CD4-positive, alpha-beta T cell (primary cell): ENCODE data around the gene QSER1. TPM values are rescaled to one million over a fixed set of nuclear protein-coding genes. Genes with fewer than 3 reads are reported as not detected.
A peak's percentile ranks its signal among the peaks of the same experiment; 100 is the strongest.

Experiments
- ATAC-seq: fragments of 200-7000 bp; cut with Tn5 transposase; one replicate; pipeline ENCODE4 v1.10.0; 2022; ENCODE audit warnings: mild to moderate bottlenecking; ENCODE audit not compliant: poor library complexity
- CTCF ChIA-PET: fragments of 350-600 bp; sonication (Branson Sonifier 250); formaldehyde crosslinking; loops from one replicate; lab custom pipeline; 2021; ENCODE audit warnings: antibody characterized with exemption, inconsistent platforms; lab: Charles Lee
- POLR2A ChIA-PET: fragments of 350-600 bp; sonication (Branson Sonifier 250); formaldehyde crosslinking; loops from one replicate; lab custom pipeline; 2021; ENCODE audit warnings: antibody characterized with exemption, inconsistent platforms; lab: Charles Lee
- DNase-seq, 14 experiments: peaks; one replicate each; pipeline ENCODE4 v3.0.0-alpha.2; 2013 to 2020; ENCODE audit warnings: mixed read lengths in 2 of 14
- H3K27ac ChIP-seq, 2 donors: one replicate each; pipeline versions ENCODE4 v1.5.1 to v1.7.0; 2013; ENCODE audit warnings: low read length in 2 of 2, low read depth in 1 of 2, mild to moderate bottlenecking in 1 of 2
- H3K27me3 ChIP-seq, 2 experiments: 1 replicate in 1 of 2; 2 replicates in 1 of 2; pipeline versions ENCODE4 v1.6.1 to v1.7.0; 2013; ENCODE audit warnings: low read length in 2 of 2, control low read depth in 1 of 2, mild to moderate bottlenecking in 1 of 2, moderate library complexity in 1 of 2; ENCODE audit not compliant: insufficient read depth in 2 of 2, control insufficient read depth in 1 of 2
- H3K36me3 ChIP-seq: one replicate; pipeline ENCODE4 v1.6.1; 2013; ENCODE audit warnings: low read length, control low read depth; ENCODE audit not compliant: insufficient read depth
- H3K4me1 ChIP-seq: one replicate; pipeline ENCODE4 v1.6.1; 2013; ENCODE audit warnings: low read length, control low read depth; ENCODE audit not compliant: insufficient read depth
- H3K4me3 ChIP-seq: one replicate; pipeline ENCODE4 v1.5.1; 2013; ENCODE audit warnings: mild to moderate bottlenecking, low read length, moderate library complexity
- H3K9me3 ChIP-seq, 2 experiments: 1 replicate in 1 of 2; 2 replicates in 1 of 2; pipeline versions ENCODE4 v1.6.1 to v1.7.0; 2013; ENCODE audit warnings: low read length in 2 of 2, mild to moderate bottlenecking in 2 of 2, control low read depth in 1 of 2, moderate library complexity in 1 of 2; ENCODE audit not compliant: control insufficient read depth in 1 of 2, insufficient read depth in 1 of 2
- H3K27ac Mint-ChIP-seq: one replicate; pipeline ENCODE4 v1.8.0; 2020; ENCODE audit warnings: mixed read lengths
- H3K27me3 Mint-ChIP-seq: one replicate; pipeline ENCODE4 v1.8.0; 2021; ENCODE audit warnings: mixed read lengths
- H3K36me3 Mint-ChIP-seq: one replicate; pipeline ENCODE4 v1.8.0; 2021; ENCODE audit warnings: low read depth, mixed read lengths
- H3K4me1 Mint-ChIP-seq: one replicate; pipeline ENCODE4 v1.8.0; 2021; ENCODE audit warnings: low read depth, mixed read lengths
- H3K4me3 Mint-ChIP-seq: one replicate; pipeline ENCODE4 v1.8.0; 2020; ENCODE audit warnings: mild to moderate bottlenecking, mixed read lengths
- H3K9me3 Mint-ChIP-seq: one replicate; pipeline ENCODE4 v1.8.0; 2020; ENCODE audit warnings: mixed read lengths
- CTCF ChIP-seq: fragments of 200-600 bp; IDR thresholded peaks from one replicate; pipeline ENCODE4 v1.8.0; 2022; ENCODE audit warnings: antibody characterized with exemption, mild to moderate bottlenecking
- intact Hi-C, 2 experiments: fragments of 100-400 bp; cut with DNase I in 1 of 2; cut with micrococcal nuclease in 1 of 2; formaldehyde crosslinking; loops; one replicate each; pipeline versions ENCODE4 v1.15.1 to v1.9.0; 2023 to 2025; cut with DNase I, micrococcal nuclease
- total RNA-seq, 174 experiments: library from RNA in 2 of 174; stranded (reverse) in 2 of 174; gene quantifications; one replicate each; pipeline ENCODE4 v1.2.3 and lab custom pipeline; 2021 to 2026

The QSER1 gene
- total RNA-seq, 2 experiments from 2014 or later, result 9.0 to 10.1 TPM

DNA sequence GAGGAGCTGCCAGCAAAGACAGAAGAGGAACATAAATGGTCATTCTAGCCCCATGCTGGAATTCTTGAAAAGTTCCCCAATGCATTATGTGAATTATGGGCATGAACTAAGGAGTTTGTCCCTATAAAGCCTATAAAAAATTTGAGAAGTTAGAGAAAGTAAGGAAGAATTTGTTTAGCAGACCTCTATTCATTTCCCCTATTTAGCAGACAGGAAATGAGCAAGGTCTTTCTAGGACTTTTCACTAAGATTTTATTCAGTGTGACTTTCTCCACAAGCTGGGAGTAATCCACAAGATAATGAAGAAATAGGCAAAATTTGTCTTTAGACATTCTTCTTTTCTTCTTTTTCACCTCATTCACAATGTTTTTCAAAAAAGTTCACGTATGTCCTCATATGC is 42.9 kb upstream of the QSER1 start:
- no peak overlapping the region for H3K4me3 Mint-ChIP-seq
- Histone ChIP-seq H3K27me3 (no peaks in the 10 kb centered on the region), H3K4me1 (no peaks in the 10 kb centered on the region), H3K9me3 (no peaks in the 10 kb centered on the region), H3K27ac (no peak overlapping the region), H3K36me3 (no peaks in the 10 kb centered on the region), H3K4me3 (no peak overlapping the region)
- intact Hi-C loops, result no loop called here
- ChIA-PET POLR2A (no interaction called here), CTCF (no interaction called here)
- no peak for ATAC-seq
- H3K27ac Mint-ChIP-seq, result no peak overlapping the region
- H3K9me3 Mint-ChIP-seq, result peaks cover 2% of the 10 kb centered on the region
- no peaks in the 10 kb centered on the region for H3K4me1 Mint-ChIP-seq
- no peak for TF ChIP-seq CTCF
- peaks cover 9% of the 10 kb centered on the region for H3K27me3 Mint-ChIP-seq
- H3K36me3 Mint-ChIP-seq, result no peaks in the 10 kb centered on the region
- DNase-seq, result no peak

GRCh38 chr11:32851251-32851650 is 41.4 kb upstream of the QSER1 start:
- Histone ChIP-seq H3K36me3 (no peaks in the 10 kb centered on the region), H3K27ac (no peak overlapping the region), H3K27me3 (no peaks in the 10 kb centered on the region), H3K9me3 (no peaks in the 10 kb centered on the region), H3K4me1 (no peaks in the 10 kb centered on the region), H3K4me3 (no peak overlapping the region)
- Mint-ChIP-seq H3K27ac (no peak overlapping the region), H3K9me3 (peaks cover 2% of the 10 kb centered on the region), H3K27me3 (peaks cover 7% of the 10 kb centered on the region), H3K36me3 (no peaks in the 10 kb centered on the region), H3K4me1 (no peaks in the 10 kb centered on the region), H3K4me3 (no peak overlapping the region)
- intact Hi-C loops, result no loop called here
- POLR2A ChIA-PET, result no interaction called here
- DNase-seq (no peak), ATAC-seq (no peak)
- no peak for TF ChIP-seq CTCF
- CTCF ChIA-PET, result no interaction called here

DNA sequence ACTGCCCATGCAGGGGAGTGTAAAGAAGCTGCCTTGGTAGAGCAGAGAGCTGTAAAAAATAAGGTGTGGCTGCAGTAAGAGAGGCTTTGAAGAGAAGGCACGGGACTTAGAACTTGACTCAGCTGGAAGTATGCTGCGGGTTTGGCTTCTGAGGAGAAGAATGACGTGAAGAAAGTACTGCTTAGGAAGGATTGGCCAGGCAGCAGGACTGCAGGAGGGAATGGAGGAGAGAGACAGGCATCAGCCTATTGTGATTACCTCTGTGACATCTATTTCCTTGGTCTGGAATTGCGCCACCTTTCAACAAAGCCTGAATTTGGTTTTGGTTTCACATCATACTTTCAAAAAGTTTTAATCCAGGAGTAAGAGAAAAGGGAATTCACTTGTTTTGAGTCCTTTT is 40.4 kb upstream of the QSER1 start:
- Mint-ChIP-seq H3K36me3 (no peaks in the 10 kb centered on the region), H3K4me3 (no peak overlapping the region), H3K9me3 (peaks cover 2% of the 10 kb centered on the region), H3K27me3 (peaks cover 3% of the 10 kb centered on the region), H3K27ac (no peak overlapping the region), H3K4me1 (no peaks in the 10 kb centered on the region)
- Histone ChIP-seq H3K9me3 (no peaks in the 10 kb centered on the region), H3K27ac (no peak overlapping the region), H3K27me3 (no peaks in the 10 kb centered on the region), H3K4me3 (no peak overlapping the region), H3K4me1 (no peaks in the 10 kb centered on the region), H3K36me3 (no peaks in the 10 kb centered on the region)
- no peak for TF ChIP-seq CTCF
- ATAC-seq, result no peak
- ChIA-PET POLR2A (no interaction called here), CTCF (interaction anchor here (1.5 kb wide), 1 partner anchor 11 kb away, joined by 3 read pairs; no protein-coding TSS in a partner anchor)
- intact Hi-C loops, result no loop called here
- DNase-seq, result peak in 3 of 14 experiments; percentile 4 to 11 (median 5)
